Pancreas (tissue), 10 donors: ENCODE data around the gene WLS. TPM values are rescaled to one million over a fixed set of nuclear protein-coding genes. Genes with fewer than 3 reads are reported as not detected.

ENCODE experiments used
- ATAC-seq, 4 donors: fragments of 200-7000 bp; cut with Tn5 transposase; one replicate each; pipeline versions ENCODE4 v1.8.0 to v1.9.1; 2020; ENCODE audit warnings: mild to moderate bottlenecking in 4 of 4, moderate library complexity in 4 of 4
- DNase-seq, 6 donors: peaks; one replicate each; pipeline ENCODE4 v3.0.0-alpha.2; 2020
- FAIRE-seq: peaks from 2 replicates; lab custom pipeline; 2012; peaks lifted over from hg19 to GRCh38; lab: Jason Lieb, UNC
- H3K27ac ChIP-seq, 4 donors: fragments of 200-600 bp; sonication (generic); 1 replicate in 3 of 4; 2 replicates in 1 of 4; pipeline versions ENCODE4 v1.5.0 to v1.8.0; 2020
- H3K27me3 ChIP-seq, 4 donors: fragments of 200-600 bp; one replicate each; pipeline ENCODE4 v1.8.0; 2021
- H3K36me3 ChIP-seq, 3 donors: fragments of 200-600 bp; sonication (generic) in 1 of 3; one replicate each; pipeline versions ENCODE4 v1.5.0 to v1.8.0; 2020 to 2021
- H3K4me1 ChIP-seq, 3 donors: fragments of 200-600 bp; one replicate each; pipeline ENCODE4 v1.8.0; 2021
- H3K4me3 ChIP-seq, 4 donors: fragments of 200-600 bp; sonication (generic) in 2 of 4; one replicate each; pipeline versions ENCODE4 v1.5.0 to v1.8.0; 2020 to 2021
- H3K9me3 ChIP-seq, 4 donors: fragments of 200-600 bp; one replicate each; pipeline ENCODE4 v1.8.0; 2021
- CTCF ChIP-seq, 4 donors: fragments of 200-600 bp; sonication (generic) in 3 of 4; IDR thresholded peaks; one replicate each; pipeline versions ENCODE4 v1.5.0 to v1.8.0; 2021; ENCODE audit warnings: antibody characterized with exemption in 4 of 4
- WGBS, 2 donors: extraction: QIAGEN DNeasy Blood & Tissue Kit; methylation state at CpG; one replicate each; pipeline ENCODE4 v1.1.7; 2013; 5-methylcytosine and 5-hydroxymethylcytosine counted together
- intact Hi-C, 3 donors: fragments of 100-400 bp; cut with DNase I; formaldehyde crosslinking; loops; one replicate each; pipeline versions ENCODE4 v1.11.1 to v1.14.2; 2022
- polyA plus RNA-seq, 2 donors: library from polyadenylated mRNA; stranded (reverse); fragments of 200-250 nt; gene quantifications; one replicate each; pipeline ENCODE4 v1.2.3, GENCODE V29; 2013
- total RNA-seq, 6 donors: library from RNA; stranded (reverse); fragmentation: NEBNext Ultra II Directional in 4 of 6; extraction: Animal tissue kit (Norgen Biotek cat#: 25700) in 4 of 6; gene quantifications; one replicate each; pipeline versions ENCODE4 v1.2.1 to v1.2.4, GENCODE V29; 2021 to 2023
- donor health status: healthy with polysubstance abuse.
- donor health status: DM: no; HTN: no; CAD: no; lungs with moderate emphysema.
- donor health status: DM: no; HTN: no; CAD: no.
- donor health status: control.
- donor health status: control.
- donor health status: Bipolar disorder and iron deficiency.
- donor health status: DM: yes; HTN: yes; CAD: no.
- donor health status: DM: no; HTN: no; CAD: no.
- donor health status: DM: no; HTN: no; CAD: no.
- donor health status: DM: yes; HTN: yes; CAD: no.

Gene WLS
- total and polyA plus RNA-seq, 8 donors, result 32.5 to 121 (median 68.8) TPM

- Histone ChIP-seq H3K27ac (no peak overlapping the region), H3K36me3 (no peaks in the 10 kb centered on the region), H3K4me3 (no peak overlapping the region), H3K4me1 (peaks cover 0 to 4% (median 0%) of the 10 kb centered on the region in 3 donors), H3K27me3 (no peaks in the 10 kb centered on the region), H3K9me3 (no peaks in the 10 kb centered on the region)
- DNase-seq (no peak), FAIRE-seq (peak; percentile 51), ATAC-seq (no peak)
- intact Hi-C loops, result no loop called here
- TF ChIP-seq CTCF (IDR thresholded peaks at IDR 0.05), result no peak
- 88 to 89% methylated on average over 3 of the region's 3 CpGs for WGBS, 2 donors
These were observed 23.0 kb upstream of the WLS start for GRCh38 chr1:68255301-68255700.

DNA sequence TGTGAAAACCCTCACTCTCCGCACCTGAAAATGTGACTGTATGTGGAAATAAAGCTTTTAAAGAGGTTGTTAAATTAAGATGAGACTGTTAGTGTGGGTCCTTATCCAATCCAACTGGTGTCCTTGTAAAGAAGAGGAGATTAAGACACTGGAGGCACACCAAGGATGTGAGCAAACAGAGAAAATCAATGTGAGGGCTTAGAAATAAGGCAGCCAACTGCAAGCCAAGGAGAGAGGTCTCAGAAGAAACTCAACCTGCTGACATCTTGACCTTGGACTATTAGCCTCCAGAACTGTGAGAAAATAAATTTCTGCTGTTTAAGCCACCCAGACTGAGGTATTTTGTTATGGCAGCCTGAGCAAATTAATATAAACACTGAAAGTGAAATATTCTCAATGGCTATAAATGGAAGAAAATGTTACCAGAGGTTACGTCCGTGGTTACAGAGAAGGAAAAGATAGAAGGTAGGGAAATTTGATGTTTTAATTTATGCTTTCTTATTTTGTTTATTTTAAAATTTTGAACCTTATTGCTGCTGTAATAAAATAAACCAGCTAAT is 22.4 kb upstream of the WLS start:
- H3K4me3 ChIP-seq, result no peak overlapping the region
- TF ChIP-seq CTCF (IDR thresholded peaks at IDR 0.05), result no peak
- H3K27ac ChIP-seq, result no peak overlapping the region
- DNase-seq (no peak), FAIRE-seq (peak; percentile 49), ATAC-seq (peak in 1 of 4 donors; percentile 70)
- peaks cover 0 to 4% (median 0%) of the 10 kb centered on the region in 3 donors for H3K4me1 ChIP-seq
- intact Hi-C loops, result no loop called here
- H3K27me3 ChIP-seq, result no peaks in the 10 kb centered on the region
- H3K9me3 ChIP-seq, result no peaks in the 10 kb centered on the region
- WGBS, 2 donors, result 62 to 64% methylated on average over 3 of the region's 3 CpGs
- no peaks in the 10 kb centered on the region for H3K36me3 ChIP-seq

DNA sequence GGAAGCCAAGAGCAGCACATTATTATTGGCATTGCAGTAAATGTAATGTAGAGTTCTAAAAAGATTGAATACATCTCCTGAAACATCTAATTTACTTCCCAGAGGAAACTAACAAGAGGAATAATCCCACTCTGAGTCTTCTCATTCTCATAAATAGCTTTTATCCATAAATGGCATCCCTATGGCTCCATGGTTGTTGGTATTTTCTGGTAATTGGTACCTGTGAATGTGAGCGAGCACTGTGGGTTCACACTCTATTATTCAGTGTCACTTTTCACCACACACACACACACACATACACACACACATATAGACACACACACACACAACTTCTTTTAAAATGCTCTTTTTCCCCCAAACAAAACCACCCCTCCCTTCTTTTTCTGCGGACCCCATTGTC is 4.7 kb upstream of the WLS start:
- H3K9me3 ChIP-seq, result no peaks in the 10 kb centered on the region
- FAIRE-seq (no peak), ATAC-seq (no peak), DNase-seq (no peak)
- WGBS, 2 donors, result 87 to 91% methylated on average over 2 of the region's 2 CpGs
- no peak for TF ChIP-seq CTCF (IDR thresholded peaks at IDR 0.05)
- no peaks in the 10 kb centered on the region for H3K36me3 ChIP-seq
- H3K4me1 ChIP-seq, result no peaks in the 10 kb centered on the region
- intact Hi-C loops, result loop anchor here in 1 of 3 donors (10.0 kb wide), 2 partner anchors 68 to 102 kb away; no protein-coding TSS in a partner anchor
- no peak overlapping the region for H3K4me3 ChIP-seq
- H3K27me3 ChIP-seq, result no peaks in the 10 kb centered on the region
- no peak overlapping the region for H3K27ac ChIP-seq

GRCh38 chr1:68234094-68234493 is 1.8 kb upstream of the WLS start:
- Histone ChIP-seq H3K9me3 (no peaks in the 10 kb centered on the region), H3K36me3 (no peaks in the 10 kb centered on the region), H3K4me3 (no peak overlapping the region), H3K27me3 (no peaks in the 10 kb centered on the region), H3K27ac (no peak overlapping the region), H3K4me1 (peaks cover 0 to 11% (median 5%) of the 10 kb centered on the region in 3 donors)
- intact Hi-C loops, result loop anchor here in 1 of 3 donors (10.0 kb wide), 2 partner anchors 71 to 99 kb away; no protein-coding TSS in a partner anchor
- TF ChIP-seq CTCF (IDR thresholded peaks at IDR 0.05), result no peak
- 68 to 73% methylated on average over 2 of the region's 2 CpGs for WGBS, 2 donors
- no peak for DNase-seq
- ATAC-seq, result no peak
- no peak for FAIRE-seq

DNA sequence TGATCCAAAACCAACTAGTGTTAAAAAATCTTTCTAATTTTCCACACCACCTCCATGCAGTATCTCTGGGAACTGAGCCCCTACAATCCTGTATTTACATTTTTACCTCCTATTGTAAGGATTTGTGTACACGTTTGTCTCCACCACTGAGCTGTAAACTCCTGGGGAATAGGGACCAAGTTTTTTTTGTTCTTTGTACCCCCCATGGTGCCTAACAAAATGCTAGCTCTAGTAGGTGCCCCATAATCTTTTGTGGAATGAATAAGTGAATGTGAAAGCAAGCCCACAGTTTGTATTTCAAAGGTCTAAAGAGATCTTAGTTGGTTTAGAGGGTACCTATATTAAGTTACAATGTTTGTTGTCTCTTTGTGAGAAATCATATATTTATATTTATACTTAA is 879 bp upstream of the WLS start:
- no peaks in the 10 kb centered on the region for H3K27me3 ChIP-seq
- no peaks in the 10 kb centered on the region for H3K9me3 ChIP-seq
- H3K27ac ChIP-seq, result peak overlapping the region in 1 of 4 donors; percentile 78
- H3K4me1 ChIP-seq, result peaks cover 5 to 17% (median 9%) of the 10 kb centered on the region in 3 donors
- FAIRE-seq (no peak), DNase-seq (no peak), ATAC-seq (no peak)
- intact Hi-C loops, result loop anchor here in 1 of 3 donors (10.0 kb wide), 2 partner anchors 72 to 98 kb away; no protein-coding TSS in a partner anchor
- peak overlapping the region in 1 of 4 donors; percentile 73 for H3K4me3 ChIP-seq
- 38 to 44% methylated on average over 1 of the region's 1 CpG for WGBS, 2 donors
- no peaks in the 10 kb centered on the region for H3K36me3 ChIP-seq
- no peak for TF ChIP-seq CTCF (IDR thresholded peaks at IDR 0.05)
